GM13977 (cell line): ENCODE measurements around the gene SP3.

Source experiments
- DNase-seq: peaks from one replicate; pipeline ENCODE4 v3.0.0; 2012; ENCODE audit warnings: low spot score
- CTCF ChIP-seq: IDR thresholded peaks from 2 replicates; pipeline ENCODE4 v1.5.1; 2012; ENCODE audit warnings: mild to moderate bottlenecking, control low read depth; ENCODE audit not compliant: insufficient read depth; ENCODE audit errors: extremely low read depth, missing control alignments
- in situ Hi-C: fragments of 300-500 bp; cut with MboI; formaldehyde crosslinking; loops from one replicate; pipeline ENCODE4 v1.12.0; 2022; ENCODE audit warnings: low sequenced_read_pairs, low pct_unique_long_range_greater_than_20kb, mixed read lengths, inconsistent platforms; ENCODE audit not compliant: unreplicated experiment

SP3 gene

GRCh38 chr2:173869244-173870229 is 95.6 kb downstream of the SP3 start:
- in situ Hi-C loops = no loop called here
- no peak for DNase-seq
- no peak for TF ChIP-seq CTCF

GRCh38 chr2:173868406-173868805 is 96.8 kb downstream of the SP3 start:
- TF ChIP-seq CTCF = no peak
- in situ Hi-C loops = no loop called here
- DNase-seq = no peak

- in situ Hi-C loops = no loop called here
- no peak for TF ChIP-seq CTCF
Measured at GRCh38 chr2:173866874-173867618, 98.1 kb downstream of the SP3 start.

GRCh38 chr2:173865971-173866873 is 99.0 kb downstream of the SP3 start:
- DNase-seq = no peak
- in situ Hi-C loops = no loop called here
- no peak for TF ChIP-seq CTCF

More at GRCh38 chr2:173866874-173867618, 98.1 kb downstream of the SP3 start:
- DNase-seq = no peak

GRCh38 chr2:173862612-173863217 is 102.5 kb downstream of the SP3 start:
- in situ Hi-C loops = no loop called here
- no peak for DNase-seq
- TF ChIP-seq CTCF = no peak
